Globus pallidus (tissue), 1 donor: Measurements from ENCODE around the gene C9orf85.
"Not testable (repeated sequence)": the region's sequence is repeated elsewhere in the genome, so short reads cannot be mapped to it uniquely, and the experiment has no call there.

Source experiments
- DNase-seq: peaks from one replicate; pipeline ENCODE4 v3.0.0-alpha.2; 2015; ENCODE audit warnings: low spot score

Gene C9orf85

GRCh38 chr9:72006501-72006900 lies 95.1 kb downstream of the C9orf85 start:
- no peak for DNase-seq

- not testable (repeated sequence) for DNase-seq
These were observed 96.3 kb downstream of the C9orf85 start for GRCh38 chr9:72007726-72008125.

- DNase-seq: no peak
These were observed 101.2 kb downstream of the C9orf85 start for GRCh38 chr9:72012646-72013045.

- DNase-seq: no peak
These were observed 101.9 kb downstream of the C9orf85 start for GRCh38 chr9:72013292-72013760.

- no peak for DNase-seq
These were observed 111.4 kb downstream of the C9orf85 start for GRCh38 chr9:72022841-72023240.
